ENCODE data around the gene DSCAM.

Gene DSCAM

DNA sequence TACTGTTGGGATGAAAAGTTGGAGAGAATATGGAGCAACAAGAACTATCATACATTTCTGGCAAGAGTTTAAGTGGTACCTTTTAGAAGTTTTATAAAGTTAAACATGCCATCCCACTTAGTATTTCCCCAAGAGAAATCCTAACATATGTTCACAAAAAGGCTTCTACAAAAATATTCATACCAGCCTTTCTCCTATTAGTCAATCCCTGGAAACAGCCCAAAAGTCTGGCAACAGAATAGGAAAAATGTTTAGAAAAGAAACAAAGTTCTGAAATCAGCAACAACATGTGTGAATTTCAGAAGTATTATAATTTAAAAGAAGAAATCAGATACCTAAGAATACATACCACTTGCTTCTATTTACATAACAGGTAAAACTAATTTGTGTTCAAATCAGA, 271.0 kb downstream of the DSCAM start:
- no peaks in the 10 kb centered on the region for H3K36me3 Mint-ChIP-seq
- no peaks in the 10 kb centered on the region for H3K27me3 Mint-ChIP-seq
- H3K27ac Mint-ChIP-seq, result no peak overlapping the region
- no peaks in the 10 kb centered on the region for H3K4me1 Mint-ChIP-seq (ENCODE audit: low read depth)
- H3K4me3 Mint-ChIP-seq, result no peak overlapping the region
- peaks cover 4% of the 10 kb centered on the region for H3K9me3 Mint-ChIP-seq (ENCODE audit: low read depth)

DNA sequence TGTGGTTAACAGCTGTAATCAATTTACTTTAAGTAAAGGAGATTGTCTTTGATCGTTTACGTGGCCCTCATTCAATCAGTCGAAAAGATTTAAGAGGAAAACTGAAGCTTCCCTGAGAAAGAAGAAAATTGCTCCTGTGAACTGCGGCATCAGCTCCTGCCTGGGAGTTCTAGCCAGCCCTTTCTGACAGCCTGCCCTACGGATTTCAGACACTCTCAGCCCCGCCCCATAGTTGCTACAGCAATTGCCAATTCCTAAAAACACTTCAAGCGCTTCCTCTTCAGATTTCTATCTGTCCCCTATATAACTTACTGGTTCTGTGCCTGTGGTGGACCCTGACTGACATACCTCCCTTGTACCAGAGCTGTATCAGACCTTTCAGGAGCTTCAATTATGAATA, 277.6 kb downstream of the DSCAM start:
- H3K4me1 Mint-ChIP-seq (ENCODE audit: low read depth), result no peaks in the 10 kb centered on the region
- peaks cover 9% of the 10 kb centered on the region for H3K27me3 Mint-ChIP-seq
- H3K36me3 Mint-ChIP-seq, result no peaks in the 10 kb centered on the region

DNA sequence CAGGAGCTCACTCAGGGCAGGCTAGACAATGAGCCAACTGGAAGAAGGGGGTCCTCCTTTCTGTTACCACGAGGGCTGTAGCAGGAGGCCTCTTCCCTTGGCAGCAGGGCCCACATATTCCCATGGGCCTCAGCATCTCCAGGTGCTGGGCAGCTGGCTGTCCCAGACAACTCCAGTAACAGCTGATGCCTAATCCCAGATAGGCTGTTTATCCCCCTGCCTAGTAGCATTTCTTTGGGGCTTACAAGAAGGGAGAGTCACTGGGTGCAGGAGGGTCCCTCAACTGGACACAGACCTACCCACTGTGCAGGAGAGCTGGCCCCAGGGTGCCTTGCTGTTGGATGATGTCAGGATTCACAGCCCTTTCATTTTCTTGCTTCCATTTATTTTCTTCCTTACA, 278.2 kb downstream of the DSCAM start:
- H3K9me3 Mint-ChIP-seq (ENCODE audit: low read depth), result peaks cover 8% of the 10 kb centered on the region
- H3K4me3 Mint-ChIP-seq, result no peak overlapping the region
- no peak overlapping the region for H3K27ac Mint-ChIP-seq
- H3K27me3 Mint-ChIP-seq, result peaks cover 9% of the 10 kb centered on the region
- H3K4me1 Mint-ChIP-seq (ENCODE audit: low read depth), result no peaks in the 10 kb centered on the region
- H3K36me3 Mint-ChIP-seq, result no peaks in the 10 kb centered on the region

More for the DNA sequence above, 277.6 kb downstream of the DSCAM start:
- H3K27ac Mint-ChIP-seq, result no peak overlapping the region
- H3K4me3 Mint-ChIP-seq, result no peak overlapping the region
- H3K9me3 Mint-ChIP-seq (ENCODE audit: low read depth), result peaks cover 8% of the 10 kb centered on the region

DNA sequence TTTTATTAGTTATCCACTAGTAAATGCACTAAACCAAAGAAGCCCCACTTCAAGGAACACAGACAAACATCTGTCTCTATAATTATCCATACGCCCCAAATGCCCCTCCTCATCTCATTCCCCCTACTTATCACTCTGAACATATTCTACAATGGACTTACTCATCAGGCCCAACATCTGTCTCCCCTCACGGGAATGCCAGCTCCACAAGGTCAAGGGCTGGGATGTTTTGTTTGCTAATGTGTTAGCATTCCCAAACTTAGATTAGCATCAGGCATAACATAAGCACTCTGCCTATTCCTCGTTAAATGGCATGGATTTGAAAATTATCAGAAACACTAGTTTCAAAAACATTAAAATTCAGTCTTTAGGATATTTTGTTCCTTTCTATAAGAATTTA, 279.5 kb downstream of the DSCAM start:
- Mint-ChIP-seq H3K27me3 (peaks cover 9% of the 10 kb centered on the region), H3K36me3 (no peaks in the 10 kb centered on the region), H3K4me3 (no peak overlapping the region), H3K4me1 (ENCODE audit: low read depth) (no peaks in the 10 kb centered on the region), H3K27ac (no peak overlapping the region), H3K9me3 (ENCODE audit: low read depth) (peaks cover 8% of the 10 kb centered on the region)

DNA sequence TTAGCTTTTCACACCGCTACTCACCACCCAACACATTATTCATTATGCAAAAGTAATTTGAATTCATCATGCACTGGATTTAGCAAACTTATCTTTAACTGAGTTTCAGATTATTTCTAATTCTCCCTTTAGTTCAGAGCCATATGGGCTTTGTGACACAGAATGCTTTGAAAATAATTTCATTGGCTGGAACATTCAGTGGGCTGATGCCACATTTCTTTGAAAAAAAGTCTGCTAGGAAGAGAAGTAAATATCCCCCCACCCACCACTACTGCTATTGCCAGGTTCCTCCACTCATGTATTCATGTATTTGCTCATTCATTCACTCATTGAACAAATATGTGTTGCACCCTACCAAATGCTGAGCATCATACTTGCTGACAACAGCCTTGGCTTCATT, 280.5 kb downstream of the DSCAM start:
- Mint-ChIP-seq H3K9me3 (ENCODE audit: low read depth) (peaks cover 8% of the 10 kb centered on the region), H3K36me3 (no peaks in the 10 kb centered on the region), H3K27ac (no peak overlapping the region), H3K4me3 (no peak overlapping the region), H3K4me1 (ENCODE audit: low read depth) (no peaks in the 10 kb centered on the region), H3K27me3 (peaks cover 9% of the 10 kb centered on the region)

DNA sequence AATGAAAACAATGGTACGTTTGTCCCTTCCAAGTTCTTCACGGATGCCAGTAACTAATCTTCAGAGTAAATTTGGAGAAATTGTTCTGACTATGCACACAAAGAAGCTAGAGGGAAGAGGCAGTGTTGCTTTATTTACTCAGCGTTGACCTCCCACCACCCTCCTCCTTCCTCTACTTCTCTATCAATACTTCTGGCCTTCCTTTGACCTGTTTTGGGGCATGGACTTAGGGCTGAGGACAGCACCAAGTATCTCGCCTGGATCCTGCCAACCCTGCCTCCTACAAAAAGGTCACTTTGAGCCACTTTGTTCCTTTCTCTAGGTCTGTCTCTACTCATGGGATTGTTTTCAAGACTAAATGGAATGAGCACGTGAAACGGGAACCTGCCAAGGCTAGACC, 282.6 kb downstream of the DSCAM start:
- Mint-ChIP-seq H3K36me3 (no peaks in the 10 kb centered on the region), H3K27ac (no peak overlapping the region), H3K4me1 (ENCODE audit: low read depth) (no peaks in the 10 kb centered on the region), H3K4me3 (no peak overlapping the region), H3K9me3 (ENCODE audit: low read depth) (no peaks in the 10 kb centered on the region), H3K27me3 (peaks cover 7% of the 10 kb centered on the region)

DNA sequence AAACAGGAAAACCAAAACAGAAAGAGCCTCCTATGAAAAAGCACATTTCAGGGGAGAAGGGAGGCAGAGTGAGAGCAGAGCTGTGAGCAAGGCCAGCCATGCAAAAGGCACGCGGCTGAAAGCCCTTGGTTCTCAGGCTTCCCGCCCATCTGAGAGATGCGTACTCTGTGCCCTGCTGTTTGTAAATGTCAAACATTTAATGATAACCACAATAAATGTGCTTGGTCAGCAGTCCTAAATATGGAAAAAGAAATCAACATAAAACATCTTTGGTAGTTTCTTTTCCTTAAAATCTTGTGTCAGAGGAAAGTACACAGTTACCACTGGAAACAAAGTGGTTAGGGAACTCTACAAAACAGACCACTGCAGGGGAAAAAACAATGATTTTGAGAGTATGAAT, 283.1 kb downstream of the DSCAM start:
- Mint-ChIP-seq H3K4me3 (no peak overlapping the region), H3K36me3 (no peaks in the 10 kb centered on the region), H3K27me3 (peaks cover 7% of the 10 kb centered on the region), H3K27ac (no peak overlapping the region), H3K4me1 (ENCODE audit: low read depth) (no peaks in the 10 kb centered on the region), H3K9me3 (ENCODE audit: low read depth) (no peaks in the 10 kb centered on the region)

DNA sequence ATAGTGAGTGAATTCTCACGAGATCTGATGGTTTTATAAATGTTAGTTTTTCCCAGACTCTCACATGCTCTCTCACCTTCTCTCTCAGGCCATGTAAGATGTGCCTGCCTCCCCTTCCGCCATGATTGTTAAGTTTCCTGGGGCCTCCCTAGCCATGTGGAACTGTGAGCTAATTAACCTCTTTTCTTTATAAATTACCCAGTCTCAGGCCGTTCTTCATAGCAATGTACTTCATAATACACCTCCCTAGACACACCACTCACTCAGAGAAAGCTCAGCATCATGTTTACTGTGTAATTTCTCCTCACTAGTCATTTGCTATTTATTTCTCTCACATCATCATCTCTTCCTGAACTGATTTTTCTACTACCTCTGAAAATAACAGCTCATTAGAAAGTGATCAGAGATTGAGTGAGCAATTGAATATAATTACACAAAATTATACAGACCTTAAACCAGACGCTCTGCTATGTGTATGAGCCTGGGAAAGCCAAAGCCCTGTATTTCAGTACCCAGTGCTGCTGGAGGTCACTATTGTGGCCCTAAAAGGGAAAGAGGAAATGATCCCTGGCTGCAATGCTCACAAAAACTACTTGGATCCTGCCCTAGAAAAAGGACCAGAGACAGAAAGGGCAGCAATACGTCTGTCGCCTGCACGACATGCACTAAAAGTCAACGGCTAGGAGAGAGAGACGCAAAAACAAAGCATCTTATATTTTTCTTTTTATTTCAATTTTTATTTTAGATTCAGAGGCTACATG, 284.5 kb downstream of the DSCAM start:
- Mint-ChIP-seq H3K27me3 (peaks cover 5% of the 10 kb centered on the region), H3K4me3 (no peak overlapping the region), H3K36me3 (no peaks in the 10 kb centered on the region), H3K9me3 (ENCODE audit: low read depth) (peaks cover 6% of the 10 kb centered on the region), H3K4me1 (ENCODE audit: low read depth) (no peaks in the 10 kb centered on the region), H3K27ac (no peak overlapping the region)

DNA sequence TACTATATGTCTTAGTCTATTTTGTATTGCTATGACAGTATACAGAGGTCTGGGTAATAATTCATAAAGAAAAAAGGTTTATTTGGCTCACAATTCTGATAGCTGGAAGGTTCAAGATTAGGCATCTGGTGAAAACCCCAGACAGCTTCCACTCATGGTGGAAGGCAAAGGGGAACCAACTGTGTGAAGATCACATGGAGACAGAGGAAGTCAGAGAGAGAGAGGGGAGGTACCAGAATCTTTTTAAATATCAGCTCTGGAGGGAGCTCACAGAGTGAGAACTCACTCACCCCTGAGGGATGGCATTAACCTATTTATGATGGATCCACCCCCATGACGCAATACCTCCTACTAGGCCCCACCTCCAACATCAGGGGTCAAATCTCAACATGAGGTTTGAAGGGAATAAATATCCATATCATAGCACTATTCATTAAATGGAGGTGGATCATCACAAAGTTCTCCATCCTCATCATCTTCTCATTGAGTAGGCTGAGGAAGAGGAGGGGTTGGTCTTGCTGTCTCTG, 290.5 kb downstream of the DSCAM start:
- H3K9me3 Mint-ChIP-seq (ENCODE audit: low read depth), result peaks cover 6% of the 10 kb centered on the region
- no peaks in the 10 kb centered on the region for H3K36me3 Mint-ChIP-seq
- no peaks in the 10 kb centered on the region for H3K4me1 Mint-ChIP-seq (ENCODE audit: low read depth)
- H3K27ac Mint-ChIP-seq, result no peak overlapping the region
- H3K4me3 Mint-ChIP-seq, result no peak overlapping the region
- H3K27me3 Mint-ChIP-seq, result peaks cover 5% of the 10 kb centered on the region

DNA sequence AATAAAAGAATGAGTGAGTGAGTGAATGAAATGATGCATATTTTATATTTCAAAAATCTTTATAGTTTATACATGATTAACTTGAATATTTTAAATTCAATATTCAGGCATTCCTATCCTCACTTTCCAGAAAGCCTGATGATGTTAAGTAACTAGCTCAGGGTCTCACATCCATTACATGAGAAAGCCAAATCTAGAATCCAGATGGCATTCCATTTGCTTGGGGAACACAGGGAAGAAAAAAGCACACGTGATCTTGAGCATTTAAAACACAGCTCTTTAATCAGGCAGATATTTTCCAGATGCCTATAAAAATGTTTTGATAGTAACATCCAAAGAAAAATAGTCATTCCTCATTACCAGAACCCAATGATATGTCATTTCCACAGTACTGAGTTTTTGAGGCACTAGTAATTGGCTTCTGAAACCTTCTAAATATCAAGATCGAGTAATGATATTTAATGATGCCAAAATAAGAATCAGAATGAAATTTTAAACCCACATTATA, 291.9 kb downstream of the DSCAM start:
- Mint-ChIP-seq H3K36me3 (no peaks in the 10 kb centered on the region), H3K27me3 (no peaks in the 10 kb centered on the region), H3K9me3 (ENCODE audit: low read depth) (peaks cover 6% of the 10 kb centered on the region), H3K4me3 (no peak overlapping the region), H3K4me1 (ENCODE audit: low read depth) (no peaks in the 10 kb centered on the region), H3K27ac (no peak overlapping the region)

DNA sequence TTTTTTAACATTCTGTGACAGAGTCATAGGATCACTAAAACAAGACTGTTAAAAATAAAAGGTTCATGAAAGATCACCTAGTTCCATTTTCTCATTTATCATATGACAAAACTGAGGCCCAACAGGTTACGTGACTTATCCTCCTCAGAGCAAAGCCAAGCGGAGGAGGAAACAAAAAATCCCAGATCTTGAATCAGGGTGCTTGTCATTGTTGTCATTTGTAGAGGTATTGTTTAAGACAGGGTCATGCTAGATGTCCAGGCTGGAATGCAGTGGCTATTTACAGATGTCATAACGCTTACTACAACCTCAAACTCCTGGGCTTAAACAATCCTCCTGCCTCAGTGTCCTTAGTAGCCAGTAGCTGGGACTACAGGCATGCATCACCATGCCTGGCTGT, 293.2 kb downstream of the DSCAM start:
- H3K36me3 Mint-ChIP-seq, result no peaks in the 10 kb centered on the region
- no peak overlapping the region for H3K27ac Mint-ChIP-seq
- no peaks in the 10 kb centered on the region for H3K27me3 Mint-ChIP-seq
- no peaks in the 10 kb centered on the region for H3K4me1 Mint-ChIP-seq (ENCODE audit: low read depth)
- H3K9me3 Mint-ChIP-seq (ENCODE audit: low read depth), result peaks cover 6% of the 10 kb centered on the region
- no peak overlapping the region for H3K4me3 Mint-ChIP-seq

DNA sequence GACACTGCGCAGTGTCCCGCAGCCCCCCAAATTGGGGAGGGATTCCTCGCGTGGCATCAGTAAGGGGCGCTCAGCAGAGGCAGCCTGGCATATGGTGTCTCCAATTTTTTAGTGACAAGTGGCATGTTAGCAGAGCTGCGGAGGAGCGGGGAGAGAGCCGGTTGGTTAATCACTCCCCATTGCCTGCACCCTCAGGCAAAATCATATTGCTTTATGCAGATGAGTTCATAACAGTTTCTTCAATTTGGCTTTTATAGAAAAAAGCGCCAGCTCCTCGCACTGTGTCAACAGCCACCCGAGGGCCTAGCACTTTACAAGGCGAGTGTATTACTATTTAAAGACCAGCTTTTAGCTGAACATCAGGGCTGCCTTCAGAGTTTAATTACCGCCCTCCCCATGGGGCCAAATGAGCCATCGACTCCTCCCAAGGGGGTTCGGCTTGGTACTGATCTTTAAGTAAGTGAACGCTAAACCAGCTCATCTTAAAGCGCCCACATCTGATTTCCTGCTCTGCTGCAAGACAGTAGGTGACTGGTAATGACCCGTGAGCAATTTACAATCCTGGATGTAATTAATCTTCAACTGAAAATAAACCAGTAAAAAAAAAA, 298.9 kb downstream of the DSCAM start:
- Mint-ChIP-seq H3K9me3 (ENCODE audit: low read depth) (no peaks in the 10 kb centered on the region), H3K4me1 (ENCODE audit: low read depth) (no peaks in the 10 kb centered on the region), H3K27me3 (no peaks in the 10 kb centered on the region), H3K36me3 (no peaks in the 10 kb centered on the region), H3K4me3 (no peak overlapping the region), H3K27ac (no peak overlapping the region)

DNA sequence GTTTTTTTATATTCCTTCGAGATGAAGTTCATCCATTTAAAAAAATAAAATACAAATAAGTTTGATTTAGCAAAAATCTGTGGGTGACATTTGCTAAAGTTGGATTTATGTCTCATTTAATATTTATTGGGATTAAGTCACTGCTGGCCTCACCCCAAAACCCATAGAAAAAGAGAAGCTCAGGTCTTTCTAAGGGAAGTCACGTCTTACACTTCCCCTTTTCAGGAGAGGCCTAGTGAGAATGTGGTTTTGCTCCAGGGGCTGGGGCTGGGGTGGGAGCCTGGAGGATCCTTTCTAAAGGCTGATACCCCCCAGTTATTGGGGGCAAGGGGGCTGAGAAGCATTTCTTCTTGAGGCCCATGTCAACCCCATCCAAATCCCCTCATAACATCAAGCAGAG, 300.3 kb downstream of the DSCAM start:
- Mint-ChIP-seq H3K9me3 (ENCODE audit: low read depth) (no peaks in the 10 kb centered on the region), H3K27me3 (no peaks in the 10 kb centered on the region), H3K36me3 (no peaks in the 10 kb centered on the region), H3K4me1 (ENCODE audit: low read depth) (no peaks in the 10 kb centered on the region), H3K4me3 (no peak overlapping the region), H3K27ac (no peak overlapping the region)

DNA sequence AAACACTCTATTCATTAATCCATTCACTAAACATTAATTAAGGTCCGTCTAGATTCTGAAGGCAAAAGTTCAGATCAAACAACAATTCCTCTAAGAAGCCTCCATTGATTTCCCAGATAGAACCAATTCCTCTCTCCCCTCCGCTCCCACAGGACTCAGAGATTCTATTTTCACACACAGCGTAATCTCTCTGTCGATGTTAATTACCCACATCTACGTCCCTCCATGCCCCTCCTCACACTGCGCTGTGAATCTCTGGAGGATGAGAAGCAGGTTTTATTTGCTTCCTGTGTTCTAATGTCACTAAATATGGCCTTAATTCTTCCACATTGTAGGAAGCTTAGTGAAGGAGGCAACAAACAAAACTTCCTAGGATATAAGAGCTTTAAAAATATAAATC, 306.7 kb downstream of the DSCAM start:
- Mint-ChIP-seq H3K36me3 (no peaks in the 10 kb centered on the region), H3K4me3 (no peak overlapping the region), H3K4me1 (ENCODE audit: low read depth) (no peaks in the 10 kb centered on the region), H3K27ac (no peak overlapping the region), H3K27me3 (no peaks in the 10 kb centered on the region), H3K9me3 (ENCODE audit: low read depth) (peaks cover 3% of the 10 kb centered on the region)

DNA sequence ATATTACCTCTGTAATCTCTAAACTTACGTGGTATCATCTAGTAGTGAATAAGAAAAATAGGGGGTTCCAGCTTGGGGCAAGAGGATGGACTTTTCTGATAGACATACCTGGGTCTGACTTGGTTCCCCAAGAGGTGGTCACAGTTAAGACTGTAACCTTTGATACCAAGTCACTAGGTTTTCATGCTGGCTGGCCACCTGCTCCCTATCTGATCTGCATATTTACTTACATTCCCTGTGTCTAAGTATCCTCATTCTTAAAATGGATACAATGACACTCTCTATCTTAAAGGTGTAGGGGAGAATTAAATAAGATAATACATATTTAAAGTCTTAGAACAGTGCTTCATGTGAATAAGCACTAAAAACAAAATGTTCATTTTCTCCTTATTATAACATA, 312.1 kb downstream of the DSCAM start:
- Mint-ChIP-seq H3K27me3 (no peaks in the 10 kb centered on the region), H3K36me3 (no peaks in the 10 kb centered on the region), H3K4me3 (no peak overlapping the region), H3K9me3 (ENCODE audit: low read depth) (peaks cover 3% of the 10 kb centered on the region), H3K4me1 (ENCODE audit: low read depth) (no peaks in the 10 kb centered on the region), H3K27ac (no peak overlapping the region)

All from activated naive CD8-positive, alpha-beta T cell (primary cell).